Astrocyte of the spinal cord (primary cell): ENCODE data around the gene COX18.

ENCODE experiments used
- DNase-seq: peaks from one replicate; pipeline ENCODE4 v3.0.0; 2011; ENCODE audit warnings: low read depth, low spot score
- H3K4me3 ChIP-seq: 2 replicates; pipeline ENCODE4 v1.5.1; 2011; ENCODE audit warnings: low read depth, mild to moderate bottlenecking, low read length, moderate library complexity
- CTCF ChIP-seq: IDR thresholded peaks from 2 replicates; pipeline ENCODE4 v1.5.1; 2012; ENCODE audit warnings: low read depth, mild to moderate bottlenecking, low read length, inconsistent platforms
- in situ Hi-C: cut with HindIII; loops from 2 replicates; pipeline ENCODE4 v1.10.0; 2017; ENCODE audit warnings: low sequenced_read_pairs

COX18 gene

GRCh38 chr4:73018595-73018994 is 50.9 kb downstream of the COX18 start:
- TF ChIP-seq CTCF: no peak
- H3K4me3 ChIP-seq: no peak overlapping the region
- in situ Hi-C loops: no loop called here

GRCh38 chr4:73013310-73013709 is 56.2 kb downstream of the COX18 start:
- in situ Hi-C loops: no loop called here
- no peak overlapping the region for H3K4me3 ChIP-seq
- DNase-seq: no peak
- TF ChIP-seq CTCF: no peak

More at GRCh38 chr4:73018595-73018994, 50.9 kb downstream of the COX18 start:
- no peak for DNase-seq

GRCh38 chr4:73012673-73013072 is 56.8 kb downstream of the COX18 start:
- in situ Hi-C loops: no loop called here
- H3K4me3 ChIP-seq: no peak overlapping the region
- DNase-seq: no peak
- no peak for TF ChIP-seq CTCF

- in situ Hi-C loops: no loop called here
- DNase-seq: no peak
- TF ChIP-seq CTCF: no peak
- H3K4me3 ChIP-seq: no peak overlapping the region
Measured at GRCh38 chr4:73011629-73011985, 57.9 kb downstream of the COX18 start.

- no peak overlapping the region for H3K4me3 ChIP-seq
- no peak for DNase-seq
- in situ Hi-C loops: no loop called here
- no peak for TF ChIP-seq CTCF
Measured at GRCh38 chr4:73010789-73011628, 58.5 kb downstream of the COX18 start.

GRCh38 chr4:73007526-73008100 is 61.9 kb downstream of the COX18 start:
- no peak overlapping the region for H3K4me3 ChIP-seq
- no peak for TF ChIP-seq CTCF
- no peak for DNase-seq
- in situ Hi-C loops: no loop called here
